MCF 10A (cell line): ENCODE measurements around the gene RGS4. TPM values are rescaled to one million over a fixed set of nuclear protein-coding genes. Genes with fewer than 3 reads are reported as not detected.

Experiments
- BruUV-seq: library from RNA; stranded (reverse); fragments of 400-500 nt; replicated peaks from 2 replicates; lab custom pipeline; 2021; lab: Mats Ljungman, UMichigan
- CTCF ChIA-PET: fragments of 300-600 bp; sonication (Branson Sonifier 250); formaldehyde crosslinking; extraction: SDS; loops from one replicate; lab custom pipeline; 2021; ENCODE audit warnings: antibody characterized with exemption, inconsistent platforms; lab: Yijun Ruan, JAX
- POLR2A ChIA-PET: fragments of 300-600, 350-650 bp; sonication (Branson Sonifier 250); formaldehyde crosslinking; extraction: SDS; loops from one replicate; lab custom pipeline; 2020; ENCODE audit warnings: antibody characterized with exemption, inconsistent platforms; lab: Yijun Ruan, JAX
- DNase-seq: peaks from one replicate; pipeline ENCODE4 v3.0.0-alpha.2; 2018; ENCODE audit not compliant: unreplicated experiment
- H3K27ac Mint-ChIP-seq: one replicate; pipeline ENCODE4 v1.8.0; 2022; ENCODE audit warnings: mild to moderate bottlenecking, low read depth, mixed read lengths; ENCODE audit not compliant: unreplicated experiment
- H3K27me3 Mint-ChIP-seq: one replicate; pipeline ENCODE4 v1.8.0; 2022; ENCODE audit warnings: mixed read lengths; ENCODE audit not compliant: insufficient read depth, unreplicated experiment
- H3K36me3 Mint-ChIP-seq: one replicate; pipeline ENCODE4 v1.8.0; 2022; ENCODE audit warnings: mild to moderate bottlenecking, moderate library complexity, mixed read lengths; ENCODE audit not compliant: insufficient read depth, unreplicated experiment
- H3K4me1 Mint-ChIP-seq: one replicate; pipeline ENCODE4 v1.8.0; 2022; ENCODE audit warnings: mixed read lengths; ENCODE audit not compliant: insufficient read depth, unreplicated experiment
- H3K4me3 Mint-ChIP-seq: one replicate; pipeline ENCODE4 v1.8.0; 2022; ENCODE audit warnings: mild to moderate bottlenecking, moderate library complexity, mixed read lengths; ENCODE audit not compliant: unreplicated experiment
- H3K9me3 Mint-ChIP-seq: one replicate; pipeline ENCODE4 v1.8.0; 2022; ENCODE audit warnings: mixed read lengths; ENCODE audit not compliant: unreplicated experiment
- CTCF ChIP-seq: fragments of 200-600 bp; IDR thresholded peaks from one replicate; pipeline ENCODE4 v1.8.0; 2022; ENCODE audit warnings: antibody characterized with exemption, mild to moderate bottlenecking; ENCODE audit not compliant: unreplicated experiment
- intact Hi-C: fragments of 100-400 bp; cut with micrococcal nuclease; formaldehyde crosslinking; loops from 2 replicates; pipeline ENCODE4 v1.14.1; 2022
- total RNA-seq: library from RNA; stranded (reverse); gene quantifications from 2 replicates; pipeline ENCODE4 v1.2.3, GENCODE V29; 2022

Gene RGS4
- total RNA-seq, 1 experiment from 2014 or later, result 0.28 TPM

- no TSS peak for BruUV-seq
- H3K4me1 Mint-ChIP-seq, result peaks cover 11% of the 10 kb centered on the region
- no peak overlapping the region for H3K4me3 Mint-ChIP-seq
- H3K27me3 Mint-ChIP-seq, result no peaks in the 10 kb centered on the region
- DNase-seq, result peak; percentile 45
- no peaks in the 10 kb centered on the region for H3K9me3 Mint-ChIP-seq
- POLR2A ChIA-PET, result no interaction called here
- intact Hi-C loops, result loop anchor here (10.0 kb wide), 1 partner anchor 112 kb away; no protein-coding TSS in a partner anchor
- no peaks in the 10 kb centered on the region for H3K36me3 Mint-ChIP-seq
- H3K27ac Mint-ChIP-seq, result no peak overlapping the region
- CTCF ChIA-PET, result interaction anchor here (0.7 to 2.2 kb wide), 5 partner anchors 11 to 208 kb away, joined by 3 to 8 read pairs (median 4); partner anchors contain the start of gene RGS4
- no peak for TF ChIP-seq CTCF
Observed at GRCh38 chr1:163056831-163057230, 12.3 kb upstream of the RGS4 start.

- Mint-ChIP-seq H3K9me3 (no peaks in the 10 kb centered on the region), H3K27ac (no peak overlapping the region), H3K4me1 (peaks cover 11% of the 10 kb centered on the region), H3K4me3 (no peak overlapping the region), H3K36me3 (no peaks in the 10 kb centered on the region), H3K27me3 (peaks cover 20% of the 10 kb centered on the region)
- no TSS peak for BruUV-seq
- intact Hi-C loops, result no loop called here
- no peak for TF ChIP-seq CTCF
- ChIA-PET CTCF (interaction anchor here (0.5 to 3.7 kb wide), 16 partner anchors 9 to 223 kb away, joined by 3 to 34 read pairs (median 4); partner anchors contain the start of gene RGS4), POLR2A (interaction anchor here (0.7 kb wide), 1 partner anchor 1049 kb away, joined by 3 read pairs; no protein-coding TSS in a partner anchor)
- no peak for DNase-seq
Observed at GRCh38 chr1:163060343-163061007, 8.7 kb upstream of the RGS4 start.

- H3K4me3 Mint-ChIP-seq, result no peak overlapping the region
- DNase-seq, result no peak
- no peaks in the 10 kb centered on the region for H3K9me3 Mint-ChIP-seq
- no peaks in the 10 kb centered on the region for H3K4me1 Mint-ChIP-seq
- no peak overlapping the region for H3K27ac Mint-ChIP-seq
- POLR2A ChIA-PET, result no interaction called here
- BruUV-seq, result no TSS peak
- CTCF ChIA-PET, result interaction anchor here (1.6 to 3.7 kb wide), 2 partner anchors 8 to 10 kb away, joined by 4 to 34 read pairs; no protein-coding TSS in a partner anchor
- intact Hi-C loops, result no loop called here
- TF ChIP-seq CTCF, result no peak
- peaks cover 47% of the 10 kb centered on the region for H3K27me3 Mint-ChIP-seq
- H3K36me3 Mint-ChIP-seq, result no peaks in the 10 kb centered on the region
Observed at GRCh38 chr1:163063143-163063542, 6.0 kb upstream of the RGS4 start.

GRCh38 chr1:163063610-163064009 lies 5.6 kb upstream of the RGS4 start:
- H3K36me3 Mint-ChIP-seq, result no peaks in the 10 kb centered on the region
- intact Hi-C loops, result no loop called here
- CTCF ChIA-PET, result interaction anchor here (0.7 kb wide), 1 partner anchor 112 kb away, joined by 3 read pairs; no protein-coding TSS in a partner anchor

More at GRCh38 chr1:163063610-163064009, 5.6 kb upstream of the RGS4 start:
- H3K27ac Mint-ChIP-seq, result no peak overlapping the region
- DNase-seq, result no peak
- TF ChIP-seq CTCF, result no peak
- no peak overlapping the region for H3K4me3 Mint-ChIP-seq
- BruUV-seq, result no TSS peak
- no peaks in the 10 kb centered on the region for H3K9me3 Mint-ChIP-seq
- no peaks in the 10 kb centered on the region for H3K4me1 Mint-ChIP-seq
- H3K27me3 Mint-ChIP-seq, result peaks cover 51% of the 10 kb centered on the region
- POLR2A ChIA-PET, result no interaction called here
